SU-DHL-6 (cell line): ENCODE data around the gene SKI.

Source experiments
- H2AFZ ChIP-seq: fragments of 200-600 bp; sonication (generic); 2 replicates; pipeline ENCODE4 v1.6.1; 2014; ENCODE audit warnings: low read depth, mild to moderate bottlenecking, moderate library complexity, mixed read lengths, antibody characterized with exemption, low read length; ENCODE audit not compliant: severe bottlenecking
- H3F3A ChIP-seq: fragments of 200-600 bp; shearing (Covaris generic); 2 replicates; pipeline ENCODE4 v1.6.0; 2016; ENCODE audit warnings: antibody characterized with exemption, mild to moderate bottlenecking; ENCODE audit not compliant: insufficient read depth
- H3K27ac ChIP-seq: fragments of 200-600 bp; sonication (generic); 2 replicates; pipeline ENCODE4 v1.5.1; 2016; ENCODE audit warnings: low read depth, mild to moderate bottlenecking, low read length, moderate library complexity, mixed read lengths
- H3K27me3 ChIP-seq: fragments of 200-600 bp; sonication (generic), shearing (Covaris generic); 2 replicates; pipeline ENCODE4 v1.6.0; 2014; ENCODE audit warnings: mild to moderate bottlenecking, low read length
- H3K36me3 ChIP-seq: fragments of 200-600 bp; sonication (generic); 2 replicates; pipeline ENCODE4 v1.6.1; 2014; ENCODE audit warnings: mild to moderate bottlenecking, low read length, mixed read lengths
- H3K4me2 ChIP-seq: fragments of 300-600, 200-600 bp; shearing (Covaris generic), sonication (generic); 2 replicates; pipeline ENCODE4 v1.6.0; 2014; ENCODE audit warnings: low read length, low read depth, mild to moderate bottlenecking; ENCODE audit not compliant: poor library complexity, severe bottlenecking
- H3K4me3 ChIP-seq: fragments of 200-600 bp; sonication (generic); 2 replicates; pipeline ENCODE4 v1.5.1; 2014; ENCODE audit warnings: antibody characterized with exemption, low read length, mild to moderate bottlenecking, mixed read lengths; ENCODE audit not compliant: insufficient read depth, poor library complexity, severe bottlenecking
- H3K79me2 ChIP-seq: fragments of 200-600 bp; sonication (generic); 2 replicates; pipeline ENCODE4 v1.6.1; 2014; ENCODE audit warnings: mild to moderate bottlenecking, low read length, moderate library complexity; ENCODE audit not compliant: insufficient read depth
- H3K9ac ChIP-seq: fragments of 200-600 bp; sonication (generic); 2 replicates; pipeline ENCODE4 v1.7.0; 2014; ENCODE audit warnings: mild to moderate bottlenecking, low read length
- H3K9me2 ChIP-seq: fragments of 200-600 bp; sonication (generic); replicated peaks from 2 replicates; pipeline ENCODE4 v1.6.1; 2014; ENCODE audit warnings: low read length; ENCODE audit not compliant: insufficient read depth
- H3K9me3 ChIP-seq: fragments of 200-600 bp; sonication (generic); 2 replicates; pipeline ENCODE4 v1.6.1; 2014; ENCODE audit warnings: low read length, mixed read lengths; ENCODE audit not compliant: insufficient read depth
- H4K20me1 ChIP-seq: fragments of 200-600 bp; sonication (generic); 2 replicates; pipeline ENCODE4 v1.6.1; 2014; ENCODE audit warnings: low read depth, mild to moderate bottlenecking, antibody characterized with exemption, low read length, moderate library complexity, mixed read lengths
- EZH2phosphoT487 ChIP-seq: fragments of 200-600 bp; sonication (generic), shearing (Covaris generic); conservative IDR thresholded peaks from 2 replicates; pipeline ENCODE4 v1.6.1; 2018; ENCODE audit warnings: mild to moderate bottlenecking, antibody characterized with exemption, low read length, moderate library complexity, mixed read lengths
- TF ChIP-seq, protein P1 (sequence below): fragments of 200-600 bp; sonication (generic); IDR thresholded peaks from one replicate; pipeline ENCODE4 v1.5.1; 2017; ENCODE audit warnings: antibody characterized with exemption, mild to moderate bottlenecking, low read length, moderate library complexity; ENCODE audit not compliant: insufficient read depth, poor library complexity, severe bottlenecking

The SKI gene

DNA sequence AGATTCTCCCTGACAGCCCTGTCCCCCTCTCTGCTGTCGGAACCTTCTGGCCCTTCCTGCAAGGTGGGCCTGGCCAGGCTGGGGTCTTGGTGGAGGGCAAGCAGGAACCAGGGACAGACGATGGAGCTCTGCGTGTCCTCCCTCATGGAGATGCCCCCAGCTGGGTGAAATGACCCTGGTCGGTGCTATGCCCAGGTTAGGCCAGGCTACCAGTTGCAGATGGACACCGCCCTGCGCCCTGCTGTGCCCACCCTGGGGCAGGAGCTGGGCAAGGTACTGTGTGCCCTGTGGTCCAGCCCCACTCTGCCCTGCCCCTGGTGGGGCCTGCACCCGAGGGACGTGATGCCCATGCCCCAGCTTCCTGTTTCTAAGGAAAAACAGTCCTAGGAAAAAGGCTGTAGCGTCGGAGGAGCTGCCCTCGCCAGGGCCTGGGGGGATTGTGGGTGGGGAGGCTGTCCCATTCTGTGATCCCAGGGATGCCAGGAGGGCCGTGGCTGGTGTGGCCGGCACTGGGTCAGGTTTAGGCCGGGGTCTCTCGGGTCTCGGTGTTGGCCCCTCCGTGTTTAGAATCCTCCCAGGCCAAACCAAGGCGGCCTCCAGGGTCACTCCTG is 85.6 kb downstream of the SKI start:
- Histone ChIP-seq H3K9me3 (no peaks in the 10 kb centered on the region), H3K27ac (no peak overlapping the region), H2AFZ (no peak overlapping the region), H3K36me3 (no peaks in the 10 kb centered on the region), H3K4me2 (no peak overlapping the region), H3K79me2 (no peaks in the 10 kb centered on the region), H3K9me2 (no peaks in the 10 kb centered on the region), H3F3A (no peaks in the 10 kb centered on the region), H4K20me1 (no peaks in the 10 kb centered on the region), H3K4me3 (no peak overlapping the region), H3K9ac (no peak overlapping the region), H3K27me3 (no peaks in the 10 kb centered on the region)
- TF ChIP-seq, protein P1, sequence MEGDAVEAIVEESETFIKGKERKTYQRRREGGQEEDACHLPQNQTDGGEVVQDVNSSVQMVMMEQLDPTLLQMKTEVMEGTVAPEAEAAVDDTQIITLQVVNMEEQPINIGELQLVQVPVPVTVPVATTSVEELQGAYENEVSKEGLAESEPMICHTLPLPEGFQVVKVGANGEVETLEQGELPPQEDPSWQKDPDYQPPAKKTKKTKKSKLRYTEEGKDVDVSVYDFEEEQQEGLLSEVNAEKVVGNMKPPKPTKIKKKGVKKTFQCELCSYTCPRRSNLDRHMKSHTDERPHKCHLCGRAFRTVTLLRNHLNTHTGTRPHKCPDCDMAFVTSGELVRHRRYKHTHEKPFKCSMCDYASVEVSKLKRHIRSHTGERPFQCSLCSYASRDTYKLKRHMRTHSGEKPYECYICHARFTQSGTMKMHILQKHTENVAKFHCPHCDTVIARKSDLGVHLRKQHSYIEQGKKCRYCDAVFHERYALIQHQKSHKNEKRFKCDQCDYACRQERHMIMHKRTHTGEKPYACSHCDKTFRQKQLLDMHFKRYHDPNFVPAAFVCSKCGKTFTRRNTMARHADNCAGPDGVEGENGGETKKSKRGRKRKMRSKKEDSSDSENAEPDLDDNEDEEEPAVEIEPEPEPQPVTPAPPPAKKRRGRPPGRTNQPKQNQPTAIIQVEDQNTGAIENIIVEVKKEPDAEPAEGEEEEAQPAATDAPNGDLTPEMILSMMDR: no peak
- no peak for TF ChIP-seq EZH2phosphoT487

DNA sequence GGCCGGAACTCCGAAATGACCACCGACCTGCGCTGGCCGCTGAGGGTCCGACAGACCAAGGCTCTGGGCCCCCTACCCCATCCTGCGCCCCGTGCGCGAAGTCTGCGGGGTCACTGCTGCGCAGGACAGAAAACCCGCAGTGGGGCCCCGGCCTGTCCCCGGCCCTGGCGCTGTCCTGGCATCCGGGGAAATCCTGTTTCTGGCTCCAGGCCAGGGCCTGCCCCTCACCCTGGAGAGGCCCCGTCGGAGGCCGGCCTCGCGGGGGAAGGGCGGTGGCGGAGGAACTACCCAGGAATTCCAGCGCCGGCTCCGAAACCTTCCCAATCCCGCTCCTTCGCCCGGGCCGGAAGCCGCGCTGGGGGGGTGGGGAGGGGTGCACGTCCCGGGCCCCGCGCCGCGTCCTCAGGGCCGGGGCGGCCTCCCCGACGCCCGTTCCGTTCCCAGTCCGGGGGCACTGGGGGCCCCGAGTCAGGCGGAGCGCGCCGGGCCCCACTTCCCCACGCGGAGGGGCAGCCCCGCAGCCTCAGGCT is 86.2 kb downstream of the SKI start:
- no peak overlapping the region for H3K4me3 ChIP-seq
- H3K9me3 ChIP-seq: no peaks in the 10 kb centered on the region
- H3K4me2 ChIP-seq: no peak overlapping the region
- H3F3A ChIP-seq: no peaks in the 10 kb centered on the region
- H3K9ac ChIP-seq: no peak overlapping the region
- no peaks in the 10 kb centered on the region for H3K36me3 ChIP-seq
- no peaks in the 10 kb centered on the region for H3K79me2 ChIP-seq
- no peak overlapping the region for H3K27ac ChIP-seq
- H2AFZ ChIP-seq: no peak overlapping the region
- no peaks in the 10 kb centered on the region for H4K20me1 ChIP-seq
- TF ChIP-seq, protein P1: no peak
- TF ChIP-seq EZH2phosphoT487: no peak
- no peaks in the 10 kb centered on the region for H3K27me3 ChIP-seq
- H3K9me2 ChIP-seq: no peaks in the 10 kb centered on the region

DNA sequence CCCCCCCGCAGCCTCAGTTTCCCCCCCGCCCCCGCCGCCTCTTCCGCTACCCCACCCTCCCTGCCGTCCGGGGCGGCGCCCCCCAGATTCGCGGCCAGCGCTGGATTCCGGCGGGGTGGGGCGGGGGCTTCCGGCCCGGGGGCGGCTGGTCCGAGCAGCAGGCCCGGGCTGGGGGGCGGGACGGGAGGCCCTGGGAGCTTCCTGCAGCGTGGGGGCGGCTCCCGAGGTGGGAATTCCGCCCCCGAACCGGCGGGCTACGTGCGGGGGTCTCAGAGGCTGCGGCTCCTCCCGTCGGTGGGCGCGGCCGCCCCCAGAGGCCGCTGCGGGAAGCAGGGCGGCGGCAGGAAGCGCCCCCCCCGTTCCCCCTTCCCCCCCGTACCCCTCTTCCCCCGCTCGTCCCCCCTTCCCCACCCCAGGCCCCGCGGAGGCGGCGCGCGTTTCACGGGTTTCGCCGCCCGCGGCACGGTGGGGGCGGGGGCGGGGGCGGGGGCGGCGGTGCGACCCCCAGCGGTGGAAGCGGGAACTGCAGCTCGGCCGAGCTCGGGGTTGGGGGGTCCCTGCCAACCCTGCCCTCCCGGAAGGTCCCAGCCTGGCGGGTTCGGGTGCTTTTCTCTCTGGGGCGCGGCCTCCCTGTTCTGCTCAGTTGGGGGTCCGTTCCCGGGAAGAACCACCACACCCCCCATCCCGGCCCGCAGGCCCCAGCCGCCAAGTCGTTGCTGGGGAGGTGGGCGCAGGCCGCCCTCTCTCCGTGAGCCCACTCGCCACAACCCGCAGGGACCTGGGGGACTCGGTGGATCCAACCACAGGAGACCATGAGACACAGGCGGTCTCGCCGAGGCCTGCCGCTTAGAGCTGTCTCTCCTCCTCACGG is 86.9 kb downstream of the SKI start:
- no peaks in the 10 kb centered on the region for H3K9me2 ChIP-seq
- H3K36me3 ChIP-seq: no peaks in the 10 kb centered on the region
- H3K27me3 ChIP-seq: no peaks in the 10 kb centered on the region
- H3K79me2 ChIP-seq: no peaks in the 10 kb centered on the region
- no peak overlapping the region for H3K4me2 ChIP-seq
- no peaks in the 10 kb centered on the region for H4K20me1 ChIP-seq
- H3K9me3 ChIP-seq: no peaks in the 10 kb centered on the region
- TF ChIP-seq, protein P1: peak; percentile 46
- TF ChIP-seq EZH2phosphoT487: no peak
- no peaks in the 10 kb centered on the region for H3F3A ChIP-seq
- no peak overlapping the region for H3K4me3 ChIP-seq
- H3K9ac ChIP-seq: no peak overlapping the region
- no peak overlapping the region for H3K27ac ChIP-seq
- H2AFZ ChIP-seq: no peak overlapping the region
